PC-3 (cell line): ENCODE data around the gene PRPF19. TPM values are rescaled to one million over a fixed set of nuclear protein-coding genes. Genes with fewer than 3 reads are reported as not detected.

Source experiments
- ATAC-seq: fragments of 200-7000 bp; cut with Tn5 transposase; 2 replicates; pipeline ENCODE4 v1.9.1; 2020; ENCODE audit warnings: mild to moderate bottlenecking, moderate library complexity
- BruUV-seq: library from RNA; stranded (reverse); fragments of 400-500 nt; replicated peaks from 2 replicates; lab custom pipeline; 2021; lab: Mats Ljungman, UMichigan
- CTCF ChIA-PET: fragments of 300-600 bp; sonication (Branson Sonifier 250); formaldehyde crosslinking; loops from one replicate; lab custom pipeline; 2022; ENCODE audit warnings: antibody characterized with exemption; lab: Charles Lee
- POLR2A ChIA-PET: fragments of 300-600 bp; sonication (Branson Sonifier 250); formaldehyde crosslinking; loops from one replicate; lab custom pipeline; 2022; ENCODE audit warnings: antibody characterized with exemption; ENCODE audit not compliant: unreplicated experiment; lab: Charles Lee
- DNase-seq: peaks from one replicate; pipeline ENCODE4 v3.0.0-alpha.2; 2015
- H2AFZ ChIP-seq: fragments of 300-600 bp; sonication (generic); 2 replicates; pipeline ENCODE4 v1.6.0; 2016; ENCODE audit warnings: antibody characterized with exemption, low read length
- H3F3A ChIP-seq: fragments of 300-600 bp; sonication (generic); one replicate; pipeline ENCODE4 v1.6.0; 2017; ENCODE audit warnings: antibody characterized with exemption, low read length, control low read depth, mild to moderate bottlenecking; ENCODE audit not compliant: unreplicated experiment
- H3K27ac ChIP-seq: fragments of 300-600 bp; sonication (generic); 2 replicates; pipeline ENCODE4 v1.5.1; 2016; ENCODE audit warnings: mild to moderate bottlenecking, low read length
- H3K27me3 ChIP-seq: fragments of 300-600 bp; sonication (generic); 2 replicates; pipeline ENCODE4 v1.6.1; 2016; ENCODE audit warnings: low read length, mixed read lengths
- H3K36me3 ChIP-seq: fragments of 300-600 bp; sonication (generic); 2 replicates; pipeline ENCODE4 v1.6.1; 2016; ENCODE audit warnings: low read depth, mixed run types, low read length, mixed read lengths
- H3K4me1 ChIP-seq: fragments of 300-600 bp; sonication (generic); 2 replicates; pipeline ENCODE4 v1.5.1; 2016; ENCODE audit warnings: low read length; ENCODE audit not compliant: insufficient read depth
- H3K4me2 ChIP-seq: fragments of 300-600 bp; sonication (generic); 2 replicates; pipeline ENCODE4 v1.6.0; 2016; ENCODE audit warnings: low read length
- H3K4me3 ChIP-seq: fragments of 300-600 bp; sonication (generic); 2 replicates; pipeline ENCODE4 v1.5.1; 2016; ENCODE audit warnings: mild to moderate bottlenecking, low read length, mixed read lengths
- H3K79me2 ChIP-seq: fragments of 300-600 bp; sonication (generic); 2 replicates; pipeline ENCODE4 v1.6.1; 2017; ENCODE audit warnings: low read length, mixed read lengths
- H3K9ac ChIP-seq: fragments of 300-600 bp; sonication (generic); 2 replicates; pipeline ENCODE4 v1.6.0; 2016; ENCODE audit warnings: mild to moderate bottlenecking, low read length
- H3K9me2 ChIP-seq: fragments of 300-600 bp; sonication (generic); replicated peaks from 2 replicates; pipeline ENCODE4 v1.6.1; 2016; ENCODE audit warnings: mixed run types, low read length, mixed read lengths
- H3K9me3 ChIP-seq: fragments of 300-600 bp; sonication (generic); 2 replicates; pipeline ENCODE4 v1.6.1; 2016; ENCODE audit warnings: low read length, mixed read lengths
- H4K20me1 ChIP-seq: fragments of 300-600 bp; sonication (generic); 2 replicates; pipeline ENCODE4 v1.6.1; 2016; ENCODE audit warnings: low read length, mixed read lengths
- EZH2 ChIP-seq: fragments of 300-600 bp; sonication (generic); IDR thresholded peaks from one replicate; pipeline ENCODE4 v1.6.1; 2017; ENCODE audit warnings: antibody characterized with exemption, mild to moderate bottlenecking, low read length; ENCODE audit not compliant: unreplicated experiment
- EZH2phosphoT487 ChIP-seq: fragments of 300-600 bp; sonication (generic); IDR thresholded peaks from 2 replicates; pipeline ENCODE4 v1.6.1; 2018; ENCODE audit warnings: mild to moderate bottlenecking, antibody characterized with exemption, low read length, borderline replicate concordance
- intact Hi-C: fragments of 100-400 bp; cut with micrococcal nuclease; formaldehyde crosslinking; loops from 2 replicates; pipeline ENCODE4 v1.9.0; 2023
- total RNA-seq: library from RNA; depleted of rRNA; stranded (reverse); fragments of >200 nt; gene quantifications from 2 replicates; pipeline ENCODE4 v1.2.3, GENCODE V29; 2014
- TF ChIP-seq, protein P1 (sequence below): fragments of 300-600 bp; sonication (generic); conservative IDR thresholded peaks from 2 replicates; pipeline ENCODE4 v1.5.1; 2017; ENCODE audit warnings: antibody characterized with exemption, low read depth, mild to moderate bottlenecking, low read length

The PRPF19 gene
- total RNA-seq, 1 experiment from 2014 or later: 165 TPM

DNA sequence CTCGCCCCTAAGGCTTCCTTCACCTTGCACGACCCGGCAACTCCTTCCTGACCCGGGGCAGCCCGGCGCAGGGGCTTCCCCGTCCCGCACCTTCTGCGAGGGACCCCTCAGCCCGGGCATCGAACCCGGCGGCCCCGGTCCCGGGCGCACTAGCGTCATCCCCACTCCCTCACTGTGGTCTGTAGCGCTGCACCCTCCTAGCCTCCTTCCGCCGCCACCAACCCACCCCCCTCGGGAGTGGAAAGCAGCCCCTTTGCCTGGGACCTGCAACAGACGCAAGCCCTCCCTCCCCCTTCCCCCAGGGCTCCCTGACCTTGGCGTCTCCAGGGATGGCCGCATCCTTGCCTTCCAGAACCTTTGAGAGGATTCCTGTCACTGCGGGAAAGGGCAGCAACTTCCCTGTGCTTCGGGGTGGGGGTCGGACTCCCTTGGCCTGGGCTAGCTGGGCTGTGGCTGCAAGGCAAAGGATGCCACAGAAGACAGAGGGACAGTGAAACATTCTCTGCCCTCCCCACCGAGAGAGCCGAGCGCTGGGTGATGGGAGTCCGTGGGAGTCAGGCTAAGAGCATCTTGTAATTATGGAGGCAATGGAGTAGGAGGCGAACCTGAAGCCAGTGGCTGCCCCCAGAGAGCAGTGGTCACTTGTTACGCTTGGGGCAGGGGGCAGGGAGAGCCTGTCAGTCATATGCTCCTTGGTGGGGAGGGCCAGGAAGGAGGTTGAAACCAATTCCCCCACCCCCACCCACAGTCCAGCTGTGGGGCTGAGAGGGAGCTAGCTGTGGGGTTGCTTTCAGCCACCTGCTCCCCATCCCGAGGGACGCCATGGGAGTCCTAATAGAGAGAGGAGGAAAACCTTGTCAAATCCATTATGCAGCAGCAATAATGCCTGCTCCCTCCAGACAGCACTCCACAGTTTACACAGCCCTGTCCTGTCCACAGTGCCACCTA lies 18.8 kb upstream of the PRPF19 start:
- ChIA-PET CTCF (no interaction called here), POLR2A (no interaction called here)
- H3K27ac ChIP-seq: peak overlapping the region; percentile 56
- no peaks in the 10 kb centered on the region for H3K9me3 ChIP-seq
- H4K20me1 ChIP-seq: peaks cover 6% of the 10 kb centered on the region; the same call in 1 of the 2 replicates
- peaks cover 13% of the 10 kb centered on the region; the same call in 1 of the 2 replicates for H3K36me3 ChIP-seq
- peak overlapping the region; percentile 90 for H3K4me2 ChIP-seq
- H3K79me2 ChIP-seq: peaks cover 11% of the 10 kb centered on the region
- H2AFZ ChIP-seq: peak overlapping the region; percentile 75
- peak overlapping the region; percentile 86 for H3K9ac ChIP-seq
- no peaks in the 10 kb centered on the region for H3K9me2 ChIP-seq
- H3K4me1 ChIP-seq: peaks cover 26% of the 10 kb centered on the region
- intact Hi-C loops: loop anchor here (1.0 kb wide), 1 partner anchor 10 kb away; no protein-coding TSS in a partner anchor
- no peaks in the 10 kb centered on the region for H3K27me3 ChIP-seq
- no TSS peak for BruUV-seq
- TF ChIP-seq EZH2phosphoT487 (no peak), EZH2 (no peak)
- TF ChIP-seq, protein P1, sequence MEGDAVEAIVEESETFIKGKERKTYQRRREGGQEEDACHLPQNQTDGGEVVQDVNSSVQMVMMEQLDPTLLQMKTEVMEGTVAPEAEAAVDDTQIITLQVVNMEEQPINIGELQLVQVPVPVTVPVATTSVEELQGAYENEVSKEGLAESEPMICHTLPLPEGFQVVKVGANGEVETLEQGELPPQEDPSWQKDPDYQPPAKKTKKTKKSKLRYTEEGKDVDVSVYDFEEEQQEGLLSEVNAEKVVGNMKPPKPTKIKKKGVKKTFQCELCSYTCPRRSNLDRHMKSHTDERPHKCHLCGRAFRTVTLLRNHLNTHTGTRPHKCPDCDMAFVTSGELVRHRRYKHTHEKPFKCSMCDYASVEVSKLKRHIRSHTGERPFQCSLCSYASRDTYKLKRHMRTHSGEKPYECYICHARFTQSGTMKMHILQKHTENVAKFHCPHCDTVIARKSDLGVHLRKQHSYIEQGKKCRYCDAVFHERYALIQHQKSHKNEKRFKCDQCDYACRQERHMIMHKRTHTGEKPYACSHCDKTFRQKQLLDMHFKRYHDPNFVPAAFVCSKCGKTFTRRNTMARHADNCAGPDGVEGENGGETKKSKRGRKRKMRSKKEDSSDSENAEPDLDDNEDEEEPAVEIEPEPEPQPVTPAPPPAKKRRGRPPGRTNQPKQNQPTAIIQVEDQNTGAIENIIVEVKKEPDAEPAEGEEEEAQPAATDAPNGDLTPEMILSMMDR: no peak
- H3F3A ChIP-seq: no peaks in the 10 kb centered on the region
- no peak for DNase-seq
- peak overlapping the region; percentile 85 for H3K4me3 ChIP-seq
- peak; percentile 36 for ATAC-seq

DNA sequence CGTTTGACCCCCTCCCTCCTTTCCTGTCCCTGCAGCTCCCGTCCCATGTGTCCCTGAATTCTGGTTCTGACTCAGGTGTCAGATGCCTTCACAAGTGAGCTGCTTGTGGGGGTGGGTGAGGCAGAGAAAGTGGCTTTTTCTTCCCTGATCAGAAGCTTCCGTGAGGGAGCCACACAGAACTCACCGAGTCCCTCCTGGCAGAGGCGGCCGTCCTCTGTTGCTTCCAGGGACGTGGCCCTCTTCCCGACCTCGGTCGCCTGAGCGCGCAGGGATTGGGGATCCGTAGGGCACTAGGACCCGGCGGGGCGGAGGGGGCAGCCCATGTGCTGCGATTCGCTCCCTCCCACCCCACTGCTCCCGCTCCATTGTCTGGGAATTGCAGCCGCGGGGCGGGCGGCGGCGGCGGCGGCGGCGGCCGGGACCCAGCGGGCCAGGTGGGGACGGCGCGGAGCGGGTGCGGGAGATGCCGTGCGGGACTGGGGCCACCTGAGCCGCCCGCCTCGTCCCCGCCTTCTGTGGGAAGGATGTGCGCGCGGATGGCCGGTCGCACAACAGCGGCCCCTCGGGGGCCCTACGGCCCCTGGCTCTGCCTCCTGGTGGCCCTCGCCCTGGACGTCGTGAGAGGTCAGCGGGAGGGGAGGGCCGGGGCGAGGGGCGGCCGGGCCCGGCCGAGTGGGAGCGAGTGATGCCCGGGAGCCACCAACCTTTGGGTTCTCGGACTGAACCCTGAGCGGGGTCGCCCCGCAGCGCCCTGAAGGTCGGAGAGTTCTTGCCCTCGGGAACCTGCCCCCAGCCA lies 17.9 kb upstream of the PRPF19 start, which contains the start of gene TMEM132A:
TSS of gene TMEM132A (plus strand) at position 351 of the 796 bp plus-strand sequence. CDS start at position 525, 174 bp downstream.
- BruUV-seq: no TSS peak
- POLR2A ChIA-PET: no interaction called here
- H2AFZ ChIP-seq: peak within 1 kb of the TSS; percentile 75
- H3K79me2 ChIP-seq: peaks cover 18% of the 10 kb centered on the region
- DNase-seq (peak; percentile 82), ATAC-seq (peak; percentile 83)
- H3K9ac ChIP-seq: peak within 1 kb of the TSS; percentile 86
- H3K4me1 ChIP-seq: peaks cover 26% of the 10 kb centered on the region
- TF ChIP-seq, protein P1: no peak
- TF ChIP-seq EZH2 (no peak), EZH2phosphoT487 (no peak)
- CTCF ChIA-PET: interaction anchor here (0.7 kb wide), 1 partner anchor 250 kb away, joined by 4 read pairs; no protein-coding TSS in a partner anchor
- H3K9me2 ChIP-seq: no peaks in the 10 kb centered on the region
- peaks cover 20% of the 10 kb centered on the region; the same call in 1 of the 2 replicates for H3K36me3 ChIP-seq
- intact Hi-C loops: loop anchor here (1.0 kb wide), 1 partner anchor 9 kb away; no protein-coding TSS in a partner anchor
- no peaks in the 10 kb centered on the region for H3F3A ChIP-seq
- no peaks in the 10 kb centered on the region for H3K27me3 ChIP-seq
- H4K20me1 ChIP-seq: peaks cover 6% of the 10 kb centered on the region; the same call in 1 of the 2 replicates
- peak within 1 kb of the TSS; percentile 90 for H3K4me2 ChIP-seq
- H3K9me3 ChIP-seq: no peaks in the 10 kb centered on the region
- peak within 1 kb of the TSS; percentile 56 for H3K27ac ChIP-seq
- H3K4me3 ChIP-seq: peak within 1 kb of the TSS; percentile 85
